AML-193 (cell line): Measurements from ENCODE around the gene DYDC2.

ENCODE experiments used
- DNase-seq, 2 experiments: peaks; one replicate each; lab custom pipeline; 2025; lab: John Stamatoyannopoulos, UW

Gene DYDC2

DNA sequence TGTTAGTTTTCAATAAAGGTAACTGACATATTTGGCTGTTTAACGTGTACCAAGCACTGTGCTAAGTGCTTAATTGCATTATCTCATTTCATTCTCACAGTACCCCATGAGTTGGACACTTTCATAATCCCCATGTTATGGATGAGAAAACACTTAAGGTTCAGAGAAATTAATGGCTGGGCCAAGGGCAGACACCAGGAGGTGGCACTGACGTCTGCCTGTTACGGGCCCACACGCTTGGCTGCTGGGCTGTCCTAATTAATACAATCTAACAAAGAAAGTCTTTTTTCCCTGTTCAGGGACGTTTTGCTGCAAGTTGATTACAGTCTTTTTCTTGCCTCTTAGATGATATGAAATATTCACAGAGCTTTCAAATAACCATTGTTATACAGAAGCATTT lies 16.1 kb downstream of the DYDC2 start:
- no peak for DNase-seq

DNA sequence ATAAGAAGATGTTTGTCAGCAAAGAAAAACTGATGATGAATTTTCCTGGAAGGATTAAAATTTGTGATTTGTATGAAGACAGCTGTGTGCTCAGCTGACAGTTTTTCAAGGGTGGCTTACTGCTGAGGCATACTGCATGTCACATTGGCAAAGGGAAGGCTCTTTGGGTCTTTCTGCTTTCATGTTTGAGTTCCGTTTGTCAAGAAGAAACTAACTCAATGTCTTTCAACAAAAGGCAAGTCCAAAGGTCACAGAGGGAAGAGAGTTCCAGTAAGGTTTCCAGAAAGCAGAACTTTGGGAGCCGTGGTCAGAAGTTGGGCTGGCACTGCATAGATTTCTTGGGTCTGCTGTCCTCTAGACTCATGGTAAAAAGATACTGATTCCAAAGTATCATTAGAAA lies 16.9 kb downstream of the DYDC2 start:
- DNase-seq = no peak

DNA sequence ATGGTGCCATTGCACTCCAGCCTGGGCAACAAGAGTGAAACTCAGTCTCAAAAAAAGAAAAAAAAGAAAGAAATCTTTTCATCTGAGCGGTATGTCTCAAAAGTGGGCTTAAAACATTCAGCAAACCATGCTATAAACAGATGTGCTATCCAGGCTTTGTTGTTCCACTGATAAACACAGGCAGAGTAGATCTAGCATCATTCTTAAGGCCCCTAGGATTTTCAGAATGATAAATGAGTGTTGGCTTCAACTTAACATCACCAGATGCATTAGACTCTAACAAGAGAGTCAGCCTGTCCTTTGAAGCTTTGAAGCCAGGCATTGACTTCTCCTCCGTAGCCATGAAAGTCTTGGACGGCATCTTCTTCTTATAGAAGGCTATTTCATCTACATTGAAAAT lies 23.1 kb downstream of the DYDC2 start:
- no peak for DNase-seq

DNA sequence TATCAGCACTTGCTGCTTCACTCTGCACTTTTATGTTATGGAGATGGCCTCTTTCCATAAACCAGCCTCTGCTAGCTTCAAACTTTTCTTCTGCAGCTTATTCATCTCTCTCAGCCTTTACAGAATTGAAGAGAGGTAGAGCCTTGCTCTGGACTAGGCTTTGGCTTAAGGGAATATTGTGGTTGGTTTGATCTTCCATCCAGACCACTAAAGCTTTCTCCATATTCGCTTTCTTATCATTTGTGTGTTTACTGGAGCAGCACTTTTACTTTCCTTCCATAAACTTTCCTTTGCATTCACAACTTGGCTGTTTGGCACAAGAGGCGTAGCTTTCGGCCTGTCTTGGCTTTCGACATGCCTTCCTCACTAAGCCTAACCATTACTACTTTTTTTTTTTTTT lies 23.6 kb downstream of the DYDC2 start:
- DNase-seq = no peak

DNA sequence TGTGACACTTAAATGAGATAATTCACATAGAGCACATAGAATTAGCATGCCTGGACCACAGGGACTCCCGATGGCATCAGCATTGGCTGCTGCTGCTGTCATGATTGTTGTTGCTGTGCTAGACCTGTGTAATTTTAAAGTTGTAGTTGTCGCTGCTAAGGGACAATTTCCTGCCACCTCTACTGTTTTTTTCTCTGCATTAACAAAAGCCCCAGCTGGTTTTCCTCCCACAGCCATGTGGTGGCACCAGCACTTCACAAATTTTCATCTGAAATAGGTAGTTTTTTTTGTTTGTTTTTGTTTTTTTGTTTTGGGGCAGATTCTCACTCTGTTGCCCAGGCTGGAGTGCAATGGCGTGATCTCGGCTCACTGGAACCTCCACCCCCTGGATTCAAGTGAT lies 26.4 kb downstream of the DYDC2 start:
- DNase-seq = peak; percentile 36 to 41

- no peak for DNase-seq
Observed at GRCh38 chr10:80390740-80391139, 34.2 kb downstream of the DYDC2 start.

DNA sequence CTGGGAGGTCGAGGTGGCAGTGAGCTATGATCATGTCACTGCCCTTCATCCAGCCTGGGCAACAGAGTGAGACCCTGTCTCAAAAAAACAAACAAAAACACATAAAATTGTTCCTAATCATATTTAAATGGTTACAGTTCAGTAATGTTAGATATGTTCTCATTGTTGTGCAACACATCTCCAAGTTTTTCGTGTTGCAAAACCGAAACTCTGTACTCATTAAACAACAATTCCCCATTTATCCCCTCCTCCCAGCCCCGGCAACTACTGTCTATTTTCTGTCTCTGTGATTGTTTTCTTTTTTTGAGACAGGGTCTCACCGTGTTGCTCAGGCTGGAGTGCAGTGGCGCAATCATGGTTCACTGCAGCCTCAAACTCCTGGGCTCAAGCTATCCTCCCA lies 35.7 kb downstream of the DYDC2 start:
- DNase-seq = no peak

GRCh38 chr10:80394358-80394916 lies 37.9 kb downstream of the DYDC2 start:
- DNase-seq = no peak

DNA sequence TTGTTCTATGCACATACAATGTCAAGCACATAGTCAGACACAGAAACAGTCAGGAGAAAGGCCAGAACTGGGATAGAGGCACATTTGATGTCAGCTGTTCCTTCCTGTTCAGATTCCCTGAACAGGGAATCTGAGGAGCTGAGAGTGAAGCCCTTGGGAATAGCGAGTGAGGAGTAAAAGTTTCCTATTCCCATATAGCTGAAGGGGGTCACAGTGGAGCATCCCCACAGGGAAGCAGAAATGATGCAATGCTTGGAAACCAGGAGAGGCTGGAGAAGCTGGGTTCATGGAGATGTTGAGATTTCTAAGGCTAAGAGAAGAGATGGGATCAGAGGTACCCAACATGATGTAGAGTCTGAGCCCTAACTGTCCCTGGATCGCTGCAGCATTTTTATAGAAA lies 40.4 kb downstream of the DYDC2 start:
- no peak for DNase-seq

GRCh38 chr10:80400136-80400804 lies 43.7 kb downstream of the DYDC2 start:
- DNase-seq = no peak

GRCh38 chr10:80405035-80405434 lies 48.5 kb downstream of the DYDC2 start:
- DNase-seq = no peak

DNA sequence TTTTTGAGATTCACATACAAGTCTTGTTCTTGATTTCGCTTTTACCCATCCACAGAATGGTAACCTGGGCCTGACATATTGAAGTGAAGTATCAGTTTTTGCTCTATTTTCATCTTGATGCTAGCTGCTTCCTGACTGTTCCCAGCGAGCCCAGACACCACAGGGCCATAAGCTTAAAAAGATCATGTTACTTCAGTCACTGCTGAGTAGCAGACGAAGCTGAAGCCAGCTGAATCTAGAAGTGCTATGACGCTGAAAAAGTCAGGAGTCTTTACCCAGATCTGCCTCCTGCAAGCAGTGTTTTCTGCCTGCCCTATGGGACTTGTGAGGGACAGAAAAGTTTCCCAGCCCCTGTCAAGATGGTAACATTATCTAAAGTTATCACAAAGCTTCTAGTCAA lies 49.0 kb downstream of the DYDC2 start:
- DNase-seq = no peak

- no peak for DNase-seq
Observed at GRCh38 chr10:80406204-80406603, 49.6 kb downstream of the DYDC2 start.

DNA sequence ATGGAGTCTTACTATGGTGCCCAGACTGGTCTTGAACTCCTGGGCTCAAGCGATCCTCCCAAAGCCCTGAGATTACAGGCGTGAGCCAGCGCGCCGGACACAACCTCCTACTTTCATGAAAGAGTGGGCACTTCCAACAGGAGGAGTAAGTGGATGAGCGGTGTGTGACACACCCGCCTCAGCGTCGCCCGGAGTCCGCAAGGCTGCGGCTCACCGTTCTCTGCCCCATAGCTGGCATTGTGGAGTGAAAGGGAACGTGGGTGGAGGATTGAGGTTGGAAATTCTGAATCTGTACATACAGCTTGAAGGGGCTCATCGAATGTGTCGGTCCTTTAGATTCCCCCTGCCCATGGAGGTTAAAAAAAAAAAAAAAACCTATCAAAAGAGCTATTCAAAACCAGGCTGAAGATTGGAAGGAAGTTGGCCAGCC lies 51.2 kb downstream of the DYDC2 start:
- DNase-seq = peak in 1 of 2 experiments; percentile 15

- DNase-seq = peak; percentile 16 to 30
Observed at GRCh38 chr10:80408242-80409101, 51.9 kb downstream of the DYDC2 start, which contains the start of gene PRXL2A. TSS of gene PRXL2A (plus strand) at chr10:80408551. CDS start at chr10:80420468, 11,917 bp downstream.

- no peak for DNase-seq
Observed at GRCh38 chr10:80409121-80409520, 52.5 kb downstream of the DYDC2 start.

GRCh38 chr10:80410122-80410521 lies 53.5 kb downstream of the DYDC2 start:
- no peak for DNase-seq

- no peak for DNase-seq
Observed at GRCh38 chr10:80410578-80411145, 54.1 kb downstream of the DYDC2 start.

DNA sequence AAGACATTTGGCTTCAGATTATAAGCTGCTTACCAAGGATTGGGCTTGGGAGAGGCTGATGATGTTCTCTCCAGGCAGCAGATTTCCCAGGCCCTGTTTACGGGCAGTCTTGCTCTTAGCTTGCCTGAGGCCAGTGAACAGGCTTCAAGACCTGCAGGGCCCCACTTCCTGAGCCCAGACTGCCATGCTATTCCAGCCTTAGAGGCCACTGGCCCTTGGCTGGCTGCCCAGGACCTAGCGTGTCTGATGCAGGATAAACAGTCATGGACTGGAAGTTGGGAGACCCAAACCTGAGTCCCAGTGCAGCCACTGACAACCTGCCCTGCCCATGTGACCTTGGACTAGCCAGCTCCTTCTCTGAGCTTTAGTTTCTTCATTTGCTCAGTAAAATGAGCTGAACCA lies 54.7 kb downstream of the DYDC2 start:
- DNase-seq = no peak

DNA sequence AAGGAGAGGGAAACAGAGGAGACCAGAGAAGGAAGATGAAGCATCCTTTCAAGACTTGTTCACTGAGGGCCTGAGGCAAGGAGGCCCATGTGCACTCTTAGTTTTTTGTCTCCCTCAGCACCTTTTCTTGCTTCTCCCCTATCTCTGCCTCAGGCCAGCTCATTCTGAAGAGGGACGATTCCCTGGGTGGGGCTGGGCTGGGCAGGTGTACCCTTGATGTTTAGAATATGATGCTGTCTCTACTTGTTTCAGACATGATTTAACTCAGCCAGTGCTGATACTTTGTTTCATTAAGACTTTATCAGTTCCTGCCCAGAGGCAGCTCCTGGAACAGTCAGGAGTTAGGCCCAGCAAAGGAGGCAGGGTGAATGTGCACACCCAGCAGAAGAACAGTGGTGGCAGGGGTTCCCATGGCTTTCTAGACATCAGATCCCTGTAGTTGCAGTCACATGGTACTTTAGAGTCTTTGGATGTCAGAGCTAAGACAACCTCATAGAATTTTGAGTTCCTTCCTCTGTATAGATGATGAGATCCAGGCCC lies 55.2 kb downstream of the DYDC2 start:
- no peak for DNase-seq

- no peak for DNase-seq
Observed at GRCh38 chr10:80412486-80412885, 55.9 kb downstream of the DYDC2 start.

GRCh38 chr10:80413271-80413996 lies 56.9 kb downstream of the DYDC2 start:
- no peak for DNase-seq
